Measurements from ENCODE around the gene GGT1. TPM values are rescaled to one million over a fixed set of nuclear protein-coding genes. Genes with fewer than 3 reads are reported as not detected.
"Not testable (repeated sequence)": the region's sequence is repeated elsewhere in the genome, so short reads cannot be mapped to it uniquely, and the experiment has no call there.

GGT1 gene
- total and polyA plus RNA-seq, 2 donors from 2014 or later = 153 to 169 TPM

- Histone ChIP-seq H3K9ac (ENCODE audit: low read length in 3 of 3) (no peak overlapping the region), H3K36me3 (ENCODE audit: control insufficient read depth in 2 of 3, insufficient read depth in 3 of 3, low read length in 3 of 3) (no peaks in the 10 kb centered on the region), H3K4me3 (ENCODE audit: low read length in 3 of 3) (no peak overlapping the region), H3K4me1 (ENCODE audit: control insufficient read depth in 2 of 3, insufficient read depth in 2 of 3, low read depth in 1 of 3, low read length in 3 of 3) (peaks cover 0 to 20% (median 7%) of the 10 kb centered on the region in 3 donors), H3K27ac (ENCODE audit: low read depth in 2 of 2, low read length in 2 of 2) (peak overlapping the region in 1 of 2 donors; percentile 43), H3K27me3 (ENCODE audit: control insufficient read depth, insufficient read depth, low read length) (no peaks in the 10 kb centered on the region), H3K9me3 (ENCODE audit: control insufficient read depth in 2 of 3, insufficient read depth in 1 of 3, low read length in 3 of 3) (no peaks in the 10 kb centered on the region)
- FAIRE-seq = no peak
- peak in 4 of 5 donors; percentile 51 to 94 (median 69) for DNase-seq
- no peak for TF ChIP-seq CTCF (IDR thresholded peaks at IDR 0.05; ENCODE audit: borderline replicate concordance, extremely low read depth, insufficient read depth)
- intact Hi-C loops (cut with DNase I) = no loop called here
Measured at GRCh38 chr22:24601217-24602104, 1.5 kb upstream of the GGT1 start.

DNA sequence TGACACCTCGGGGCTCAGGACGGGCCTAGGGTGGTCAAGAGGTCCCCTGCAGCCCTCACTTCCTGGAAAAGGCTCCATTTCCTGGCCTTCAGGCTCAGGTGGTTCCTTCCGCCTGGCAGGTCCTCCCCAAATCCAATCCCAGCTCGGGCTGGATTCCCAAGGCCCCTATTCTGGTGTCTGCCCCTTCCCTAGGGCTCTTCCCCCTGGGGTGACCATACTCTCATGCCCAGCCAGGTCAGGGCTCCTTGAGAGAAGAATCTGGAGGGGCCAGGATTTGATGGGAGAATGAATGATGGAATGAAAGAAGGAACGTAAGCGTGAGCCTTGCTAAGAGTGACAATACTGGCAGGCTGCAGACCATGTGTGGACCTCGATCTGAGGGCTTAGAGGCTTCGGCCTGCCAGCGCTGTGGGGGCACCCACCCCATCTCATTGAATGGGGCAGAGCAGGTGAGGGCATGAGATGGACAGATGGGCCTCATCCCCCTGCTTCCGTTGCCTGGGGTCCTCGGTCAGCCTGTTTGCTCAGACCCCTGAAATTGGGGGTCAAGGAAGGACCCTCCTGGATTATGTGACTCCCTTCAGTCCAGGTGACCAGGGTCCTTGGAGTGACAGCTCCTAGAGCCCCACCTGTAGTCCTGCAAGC is 766 bp upstream of the GGT1 start:
- peak in 1 of 5 donors; percentile 65 for DNase-seq
- intact Hi-C loops (cut with DNase I); H3K4me3 ChIP-seq (ENCODE audit: low read length in 3 of 3); H3K36me3 ChIP-seq (ENCODE audit: control insufficient read depth in 2 of 3, insufficient read depth in 3 of 3, low read length in 3 of 3); H3K27me3 ChIP-seq (ENCODE audit: control insufficient read depth, insufficient read depth, low read length); FAIRE-seq; H3K9me3 ChIP-seq (ENCODE audit: control insufficient read depth in 2 of 3, insufficient read depth in 1 of 3, low read length in 3 of 3); H3K9ac ChIP-seq (ENCODE audit: low read length in 3 of 3): not testable (repeated sequence)
- Histone ChIP-seq H3K4me1 (ENCODE audit: control insufficient read depth in 2 of 3, insufficient read depth in 2 of 3, low read depth in 1 of 3, low read length in 3 of 3) (peaks cover 0 to 20% (median 7%) of the 10 kb centered on the region in 3 donors), H3K27ac (ENCODE audit: low read depth in 2 of 2, low read length in 2 of 2) (peak overlapping the region; percentile 50 to 64)

DNA sequence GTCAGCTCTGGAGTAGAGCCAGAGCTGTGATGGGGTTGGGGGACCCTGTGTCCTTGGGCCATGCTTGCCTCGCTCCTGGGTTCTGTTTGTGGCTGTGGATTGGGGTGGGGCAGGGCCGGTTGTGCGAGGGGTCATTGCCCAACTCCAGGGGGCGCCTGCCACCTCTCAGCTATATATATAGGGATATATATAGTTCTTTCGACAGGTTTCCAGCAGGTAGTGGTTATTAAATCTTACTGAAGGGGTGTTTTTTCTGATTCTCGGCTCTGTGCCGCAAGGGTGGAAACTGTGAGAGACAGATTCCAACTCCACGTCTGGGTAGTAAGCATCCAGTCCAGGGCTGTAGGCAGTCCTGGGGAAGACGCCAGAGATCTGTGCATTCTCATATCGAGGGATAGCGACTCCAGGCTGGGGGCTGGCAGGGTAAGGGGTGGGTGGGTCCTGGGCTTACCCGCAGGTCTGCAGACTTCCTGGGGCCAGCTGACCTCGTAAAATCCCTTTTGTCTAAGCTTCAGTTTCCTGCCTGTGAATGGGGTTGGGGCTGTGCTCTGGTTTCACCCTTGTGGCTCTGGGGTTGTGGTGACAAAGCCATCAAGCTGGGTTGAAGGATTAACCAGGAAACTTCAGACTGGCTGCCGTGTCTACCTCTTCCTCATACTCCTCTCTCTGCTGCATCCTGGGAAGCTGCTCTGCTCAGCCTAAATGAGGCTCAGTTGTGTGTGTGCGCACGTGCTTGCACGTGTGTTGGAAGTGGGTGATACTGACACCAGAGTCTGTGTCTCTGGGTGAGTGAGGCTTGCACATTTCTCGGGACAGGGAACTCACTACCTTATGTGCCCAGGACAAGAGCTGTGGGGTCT is 1.0 kb downstream of the GGT1 start:
- peak in 2 of 5 donors; percentile 50 to 65 for DNase-seq
- Histone ChIP-seq H3K4me1 (ENCODE audit: control insufficient read depth in 2 of 3, insufficient read depth in 2 of 3, low read depth in 1 of 3, low read length in 3 of 3) (peaks cover 0 to 20% (median 7%) of the 10 kb centered on the region in 3 donors), H3K4me3 (ENCODE audit: low read length in 3 of 3) (peak overlapping the region in 1 of 3 donors; percentile 56)
- H3K9me3 ChIP-seq (ENCODE audit: control insufficient read depth in 2 of 3, insufficient read depth in 1 of 3, low read length in 3 of 3); H3K36me3 ChIP-seq (ENCODE audit: control insufficient read depth in 2 of 3, insufficient read depth in 3 of 3, low read length in 3 of 3); H3K27me3 ChIP-seq (ENCODE audit: control insufficient read depth, insufficient read depth, low read length); H3K9ac ChIP-seq (ENCODE audit: low read length in 3 of 3); H3K27ac ChIP-seq (ENCODE audit: low read depth in 2 of 2, low read length in 2 of 2); FAIRE-seq; intact Hi-C loops (cut with DNase I): not testable (repeated sequence)

GRCh38 chr22:24606340-24606739 is 3.3 kb downstream of the GGT1 start:
- FAIRE-seq; H3K9ac ChIP-seq (ENCODE audit: low read length in 3 of 3); intact Hi-C loops (cut with DNase I); H3K4me3 ChIP-seq (ENCODE audit: low read length in 3 of 3); H3K36me3 ChIP-seq (ENCODE audit: control insufficient read depth in 2 of 3, insufficient read depth in 3 of 3, low read length in 3 of 3); H3K9me3 ChIP-seq (ENCODE audit: control insufficient read depth in 2 of 3, insufficient read depth in 1 of 3, low read length in 3 of 3); H3K27me3 ChIP-seq (ENCODE audit: control insufficient read depth, insufficient read depth, low read length): not testable (repeated sequence)
- Histone ChIP-seq H3K27ac (ENCODE audit: low read depth in 2 of 2, low read length in 2 of 2) (peak overlapping the region in 1 of 2 donors; percentile 47), H3K4me1 (ENCODE audit: control insufficient read depth in 2 of 3, insufficient read depth in 2 of 3, low read depth in 1 of 3, low read length in 3 of 3) (peaks cover 0 to 11% (median 7%) of the 10 kb centered on the region in 3 donors)
- DNase-seq = peak in 2 of 5 donors; percentile 29 to 33

GRCh38 chr22:24607429-24607983 is 4.5 kb downstream of the GGT1 start:
- H3K9me3 ChIP-seq (ENCODE audit: control insufficient read depth in 2 of 3, insufficient read depth in 1 of 3, low read length in 3 of 3); H3K4me1 ChIP-seq (ENCODE audit: control insufficient read depth in 2 of 3, insufficient read depth in 2 of 3, low read depth in 1 of 3, low read length in 3 of 3); FAIRE-seq; H3K9ac ChIP-seq (ENCODE audit: low read length in 3 of 3); intact Hi-C loops (cut with DNase I); H3K36me3 ChIP-seq (ENCODE audit: control insufficient read depth in 2 of 3, insufficient read depth in 3 of 3, low read length in 3 of 3); H3K27me3 ChIP-seq (ENCODE audit: control insufficient read depth, insufficient read depth, low read length): not testable (repeated sequence)
- Histone ChIP-seq H3K4me3 (ENCODE audit: low read length in 3 of 3) (peak overlapping the region in 1 of 3 donors; percentile 37), H3K27ac (ENCODE audit: low read depth in 2 of 2, low read length in 2 of 2) (peak overlapping the region in 1 of 2 donors; percentile 17)
- DNase-seq = peak in 2 of 5 donors; percentile 36 to 82

DNA sequence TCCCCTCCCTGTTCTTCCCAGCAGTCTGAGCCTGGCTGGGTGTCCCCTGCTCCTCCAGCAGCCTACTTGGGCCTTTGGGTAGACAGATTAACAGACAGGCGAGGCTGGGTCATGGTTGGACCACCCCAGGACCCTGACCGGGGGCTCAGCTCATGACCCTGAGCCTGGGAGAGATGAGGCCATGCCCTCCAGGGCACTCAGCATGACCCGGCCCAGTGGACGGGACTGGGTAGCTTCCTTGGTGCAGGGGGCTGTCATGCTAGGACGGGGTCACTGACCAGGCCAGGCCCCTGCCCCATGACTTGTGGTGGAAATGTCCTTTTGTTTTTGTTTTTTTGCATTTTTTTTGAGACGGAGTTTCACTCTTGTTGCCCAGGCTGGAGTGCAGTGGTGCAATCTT is 5.3 kb downstream of the GGT1 start:
- H3K9ac ChIP-seq (ENCODE audit: low read length in 3 of 3); FAIRE-seq; H3K4me1 ChIP-seq (ENCODE audit: control insufficient read depth in 2 of 3, insufficient read depth in 2 of 3, low read depth in 1 of 3, low read length in 3 of 3); H3K27me3 ChIP-seq (ENCODE audit: control insufficient read depth, insufficient read depth, low read length); H3K9me3 ChIP-seq (ENCODE audit: control insufficient read depth in 2 of 3, insufficient read depth in 1 of 3, low read length in 3 of 3); intact Hi-C loops (cut with DNase I); H3K27ac ChIP-seq (ENCODE audit: low read depth in 2 of 2, low read length in 2 of 2); H3K36me3 ChIP-seq (ENCODE audit: control insufficient read depth in 2 of 3, insufficient read depth in 3 of 3, low read length in 3 of 3): not testable (repeated sequence)
- H3K4me3 ChIP-seq (ENCODE audit: low read length in 3 of 3) = peak overlapping the region in 2 of 3 donors; percentile 24 to 37
- peak in 1 of 5 donors; percentile 35 for DNase-seq
